Measurements from ENCODE around the gene ATP10A.

The ATP10A gene

GRCh38 chr15:25740383-25741255 is 122.5 kb downstream of the ATP10A start:
- no peak for DNase-seq (ENCODE audit: low read depth, low spot score)

DNA sequence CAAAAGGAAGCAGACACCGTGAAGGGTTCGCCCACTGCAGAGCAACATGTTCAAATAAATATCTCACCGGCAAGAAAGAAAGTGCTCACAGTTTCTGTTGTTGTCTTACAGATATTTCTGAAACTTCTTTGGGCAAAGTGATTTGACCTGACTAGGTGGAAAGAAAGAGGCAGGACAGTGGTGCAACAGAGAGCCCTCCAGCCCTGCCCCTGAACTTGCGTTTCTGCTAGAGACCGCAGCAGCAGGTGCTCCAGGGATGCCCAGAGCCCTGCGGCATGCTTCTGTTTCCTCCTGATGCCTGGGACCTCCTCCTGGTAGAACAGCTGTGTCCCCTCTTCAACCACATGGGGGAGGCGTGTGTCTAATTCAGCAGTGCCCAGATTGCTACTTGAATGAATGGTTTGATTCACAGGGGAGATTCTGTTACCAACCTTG is 123.4 kb downstream of the ATP10A start:
- no peak for DNase-seq (ENCODE audit: low read depth, low spot score)

DNA sequence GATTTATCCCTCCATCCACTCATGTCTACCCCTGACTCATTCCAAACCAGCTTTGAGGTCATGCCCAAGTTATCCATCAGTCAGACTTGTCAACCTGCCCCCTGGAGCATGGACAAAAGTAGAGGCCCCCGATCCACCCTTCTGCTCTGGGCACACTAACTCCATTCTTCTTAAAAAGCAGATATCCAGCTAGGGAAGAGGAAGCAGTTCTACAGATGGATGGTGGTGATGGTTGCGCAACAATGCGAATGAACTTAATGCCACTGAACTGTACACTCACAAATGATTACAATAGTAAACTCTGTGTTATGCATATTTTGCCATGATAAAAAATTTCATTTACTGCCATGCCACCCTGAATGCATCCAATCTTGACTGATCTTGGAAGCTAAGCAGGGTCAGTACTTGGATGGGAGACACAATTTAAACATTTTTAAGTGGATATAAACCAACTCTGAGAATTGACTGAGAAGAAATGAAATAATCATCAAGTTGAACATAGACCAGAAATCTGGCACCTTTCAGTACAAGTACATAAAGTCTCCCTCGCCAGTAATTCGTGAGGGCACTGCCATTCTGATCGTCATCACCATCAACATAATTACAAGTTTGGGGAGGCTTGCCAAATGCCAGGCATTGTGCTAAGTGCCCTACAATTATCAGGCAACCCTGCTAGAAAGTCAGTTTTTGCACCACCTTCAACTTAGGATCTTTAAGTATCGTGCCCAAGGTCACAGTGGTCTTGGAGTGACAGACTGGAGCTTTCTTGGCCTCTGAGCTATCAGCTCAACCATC is 124.8 kb downstream of the ATP10A start:
- no peak for DNase-seq (ENCODE audit: low read depth, low spot score)

- DNase-seq (ENCODE audit: low read depth, low spot score): no peak
Measured at GRCh38 chr15:25737218-25737643, 125.9 kb downstream of the ATP10A start.

- DNase-seq (ENCODE audit: low read depth, low spot score): no peak
Measured at GRCh38 chr15:25736461-25736860, 126.7 kb downstream of the ATP10A start.

DNA sequence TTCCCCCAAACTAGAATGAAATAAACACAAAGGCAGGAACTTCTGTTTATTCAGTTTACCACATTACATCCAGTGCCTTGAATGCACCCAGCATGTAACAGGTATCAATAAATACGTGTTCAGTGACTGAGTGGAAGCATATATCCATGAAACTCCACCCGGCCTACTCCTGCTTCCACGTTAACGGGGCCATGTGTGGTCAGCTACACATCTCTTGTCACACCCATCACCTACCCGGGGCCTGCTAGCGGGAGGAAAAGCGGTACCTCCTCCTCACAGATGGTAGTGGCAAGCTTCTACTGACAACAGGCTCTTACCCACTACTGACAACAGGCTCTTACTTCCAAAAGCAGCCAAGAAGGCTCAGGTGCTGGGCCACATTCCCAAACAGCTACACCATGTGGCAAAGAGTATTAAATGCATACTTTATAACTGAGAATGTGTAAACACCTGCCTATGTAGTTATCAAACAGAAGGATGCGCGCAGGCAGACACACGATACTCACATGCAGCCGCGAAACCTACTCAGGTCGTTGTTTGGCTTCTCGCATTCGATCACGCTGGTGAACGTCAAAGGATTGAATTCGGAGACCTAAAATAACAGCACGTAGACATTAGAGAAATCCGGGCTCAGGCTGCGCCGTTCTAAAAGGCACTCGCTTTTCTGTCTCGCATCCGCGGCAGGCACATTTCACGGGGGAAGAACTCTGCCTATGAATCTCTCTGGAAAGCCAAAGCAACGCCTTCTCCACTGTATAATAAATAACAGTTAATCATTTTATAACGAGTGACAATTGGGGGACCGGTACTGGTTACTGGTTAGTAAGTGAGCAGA is 127.4 kb downstream of the ATP10A start:
- no peak for DNase-seq (ENCODE audit: low read depth, low spot score)

DNA sequence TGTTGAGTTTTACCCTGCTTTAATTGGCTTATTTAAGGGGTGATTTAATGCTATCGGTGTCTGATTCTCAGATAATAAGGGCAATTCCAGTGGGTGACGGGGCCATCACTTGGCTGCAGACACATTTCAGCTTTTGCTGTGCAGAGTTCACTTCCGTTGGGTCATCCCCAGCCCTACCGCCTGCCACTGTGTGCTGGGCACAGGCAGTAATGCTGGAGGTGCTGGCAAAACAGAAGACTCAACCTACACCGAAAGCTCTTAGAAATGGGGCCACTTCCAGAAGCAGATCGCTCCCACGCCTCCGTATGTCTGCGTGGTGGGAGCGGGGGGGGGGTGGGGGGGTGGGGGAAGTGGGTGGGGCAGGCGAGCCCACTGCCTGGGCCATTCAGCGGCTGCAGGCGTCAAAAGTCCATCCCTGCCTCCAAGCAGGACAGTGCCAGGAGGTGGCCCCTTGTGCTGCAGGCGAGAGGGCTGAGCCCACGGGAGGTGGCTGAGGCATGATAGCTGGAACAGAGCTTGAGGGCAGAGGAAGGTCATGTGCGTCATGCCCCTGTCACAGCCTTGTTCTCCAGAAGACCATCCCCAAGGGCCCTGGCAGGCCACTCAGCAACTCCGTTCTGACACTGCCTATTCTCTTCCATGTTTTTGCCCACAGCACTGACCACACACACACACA is 128.3 kb downstream of the ATP10A start:
- DNase-seq (ENCODE audit: low read depth, low spot score): no peak

DNA sequence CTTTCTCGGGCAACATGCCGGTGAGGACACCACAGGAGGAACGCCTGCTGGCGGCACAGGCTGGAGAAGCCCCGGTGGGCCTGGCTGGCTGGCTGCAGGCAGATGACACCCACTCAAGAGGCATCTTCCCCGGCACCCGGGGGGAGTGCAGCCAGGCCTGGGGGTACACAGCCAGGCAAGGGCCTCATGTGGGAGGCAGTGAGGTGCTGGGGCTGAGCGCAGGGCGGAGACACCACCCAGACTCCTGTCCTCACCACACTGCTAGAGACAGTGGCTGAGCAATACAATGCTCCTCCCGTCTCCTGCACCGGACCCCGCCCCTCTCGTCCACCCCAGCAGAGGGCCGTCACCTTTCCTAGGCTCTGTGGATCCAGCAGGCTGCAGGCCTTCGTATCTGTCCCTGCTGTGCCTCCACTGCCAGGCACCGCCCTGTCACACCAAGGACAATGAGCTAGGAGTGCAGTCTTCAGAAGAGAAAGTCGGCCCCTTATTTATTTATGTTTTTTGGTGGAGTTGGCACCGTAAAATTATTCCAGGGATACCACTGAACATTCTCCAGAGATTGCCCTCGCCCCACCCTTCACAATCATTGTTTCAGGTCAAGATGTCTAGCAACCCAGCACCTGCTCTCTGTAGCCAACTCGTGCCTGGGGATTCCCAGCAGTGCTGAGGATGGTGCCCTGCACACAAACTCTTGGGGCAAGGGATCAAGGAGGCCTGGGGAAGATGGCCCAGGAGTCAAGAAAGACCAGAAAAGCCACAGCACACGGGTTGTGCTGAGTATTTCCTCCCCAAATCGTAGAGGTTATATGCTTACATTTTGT is 129.1 kb downstream of the ATP10A start:
- DNase-seq (ENCODE audit: low read depth, low spot score): no peak

GRCh38 chr15:25733036-25733855 is 129.9 kb downstream of the ATP10A start:
- no peak for DNase-seq (ENCODE audit: low read depth, low spot score)

GRCh38 chr15:25732191-25732590 is 130.9 kb downstream of the ATP10A start:
- no peak for DNase-seq (ENCODE audit: low read depth, low spot score)

DNA sequence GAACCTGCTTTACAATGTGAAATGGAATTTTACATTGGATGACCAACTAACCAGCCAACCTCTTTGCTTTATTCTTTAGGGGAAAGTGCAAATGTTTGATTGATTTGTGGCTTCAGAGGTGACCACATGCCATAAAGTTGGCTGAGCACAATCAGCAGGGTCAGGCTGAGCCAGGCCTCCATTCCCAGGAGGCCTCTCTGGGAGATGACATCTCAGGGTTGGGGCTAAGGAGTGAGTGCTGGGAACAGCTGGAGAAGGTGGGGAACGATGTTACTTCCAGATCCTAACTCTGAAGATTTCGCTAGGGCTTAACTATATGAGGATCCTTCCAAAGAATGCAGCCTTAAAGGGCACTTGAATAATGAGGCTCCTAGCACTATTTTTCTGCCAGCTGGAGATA is 131.7 kb downstream of the ATP10A start:
- DNase-seq (ENCODE audit: low read depth, low spot score): no peak

DNA sequence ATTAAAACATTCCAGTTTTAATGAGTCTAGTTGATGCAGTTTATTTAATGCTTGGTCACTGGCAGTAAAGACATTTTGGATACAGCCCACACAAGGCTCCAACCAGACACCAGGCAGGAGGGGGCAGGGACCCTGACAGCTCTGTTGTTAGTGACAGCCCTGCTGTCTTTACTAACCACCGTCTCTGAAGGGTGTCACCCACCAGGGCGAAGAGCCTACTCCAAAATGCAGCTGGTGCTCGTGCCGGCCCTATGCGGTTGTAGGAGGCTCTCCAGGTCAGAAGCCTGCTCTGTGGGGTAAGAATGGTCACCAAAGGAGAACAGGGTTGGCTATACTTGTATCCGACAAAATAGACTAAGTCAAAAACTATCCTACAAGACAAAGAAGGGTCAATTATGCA is 132.2 kb downstream of the ATP10A start:
- DNase-seq (ENCODE audit: low read depth, low spot score): no peak

DNA sequence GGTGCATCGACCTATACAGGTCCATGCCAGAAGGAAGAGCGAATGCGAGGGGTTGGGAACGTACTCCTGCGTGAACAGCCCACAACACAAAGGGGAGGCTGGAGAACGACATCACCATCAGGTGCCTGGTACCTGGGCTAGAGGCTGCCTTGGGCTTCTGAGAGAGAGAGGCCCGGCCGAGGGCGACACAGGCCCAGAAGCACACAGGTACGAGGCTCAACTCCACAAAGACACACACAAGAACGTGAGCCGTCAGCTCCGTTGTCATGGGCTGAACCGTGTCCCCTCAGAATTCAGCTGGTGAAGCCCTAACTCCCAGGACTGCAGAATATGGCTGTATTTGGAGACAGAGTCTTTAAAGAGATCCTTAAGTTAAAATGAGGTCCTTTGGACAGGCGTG is 134.3 kb downstream of the ATP10A start:
- DNase-seq (ENCODE audit: low read depth, low spot score): no peak

DNA sequence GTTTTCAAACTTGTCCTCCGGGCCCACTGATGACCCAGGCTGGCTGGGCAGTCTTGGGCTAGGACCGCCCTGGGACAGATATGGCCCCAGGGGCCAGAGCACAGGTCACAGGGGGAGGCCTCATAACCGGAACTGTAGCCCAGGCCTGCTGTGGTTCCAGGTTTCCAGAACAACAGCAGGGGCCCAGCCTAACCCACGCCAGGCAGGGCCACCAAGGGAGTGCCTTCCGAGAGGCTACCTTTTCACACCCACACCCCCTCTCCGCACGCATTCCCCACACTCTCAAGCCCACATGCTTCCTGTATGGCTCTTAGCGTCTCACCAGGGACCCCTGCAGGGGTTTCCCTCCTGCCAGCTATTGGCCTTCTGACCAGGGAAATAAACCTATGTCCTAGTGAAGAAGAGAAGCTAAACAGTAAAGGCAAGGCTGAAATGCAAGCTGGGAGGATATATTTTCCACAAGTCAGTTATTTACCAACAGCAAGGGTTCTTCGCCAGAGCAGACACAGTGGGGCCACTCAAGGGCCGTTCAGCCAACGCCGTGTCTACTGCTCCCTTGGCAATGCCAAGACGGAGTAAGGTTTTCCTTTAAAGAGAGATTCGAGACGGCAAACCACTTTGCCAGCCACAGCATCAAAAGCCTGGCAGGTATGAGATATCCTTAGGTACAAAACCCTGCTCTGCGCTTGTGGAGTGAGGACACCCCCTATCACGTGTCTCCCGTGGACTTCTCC is 135.1 kb downstream of the ATP10A start:
- no peak for DNase-seq (ENCODE audit: low read depth, low spot score)

- no peak for DNase-seq (ENCODE audit: low read depth, low spot score)
Measured at GRCh38 chr15:25727116-25727515, 136.0 kb downstream of the ATP10A start.

GRCh38 chr15:25725758-25726157 is 137.4 kb downstream of the ATP10A start:
- DNase-seq (ENCODE audit: low read depth, low spot score): no peak

GRCh38 chr15:25724899-25725298 is 138.2 kb downstream of the ATP10A start:
- no peak for DNase-seq (ENCODE audit: low read depth, low spot score)

DNA sequence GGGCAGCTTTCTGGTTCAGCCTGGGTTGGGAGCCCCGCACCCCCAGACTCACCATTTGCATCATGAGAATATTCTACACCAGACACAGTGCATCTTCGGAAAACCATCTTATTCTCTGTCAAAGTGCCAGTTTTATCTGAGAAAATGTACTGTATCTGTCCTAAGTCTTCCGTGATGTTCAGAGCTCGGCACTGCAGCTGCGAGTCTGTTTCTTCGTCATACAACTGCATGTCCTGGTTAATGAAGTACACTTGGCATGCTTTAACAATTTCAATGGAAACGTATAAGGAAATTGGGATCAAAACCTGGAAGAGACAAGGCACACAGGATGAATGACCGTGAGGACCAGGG is 141.5 kb downstream of the ATP10A start:
- DNase-seq (ENCODE audit: low read depth, low spot score): no peak

Data from activated naive CD8-positive, alpha-beta T cell treated with anti-CD3 and anti-CD28 coated beads, Interleukin-2, amount 50 U/mL, for 16 hours (primary cell).